ENCODE results near the gene HOXA13. TPM values are rescaled to one million over a fixed set of nuclear protein-coding genes. Genes with fewer than 3 reads are reported as not detected.

The HOXA13 gene
- total RNA-seq, 4 donors from 2014 or later: 0.12 TPM; not detected in 3

DNA sequence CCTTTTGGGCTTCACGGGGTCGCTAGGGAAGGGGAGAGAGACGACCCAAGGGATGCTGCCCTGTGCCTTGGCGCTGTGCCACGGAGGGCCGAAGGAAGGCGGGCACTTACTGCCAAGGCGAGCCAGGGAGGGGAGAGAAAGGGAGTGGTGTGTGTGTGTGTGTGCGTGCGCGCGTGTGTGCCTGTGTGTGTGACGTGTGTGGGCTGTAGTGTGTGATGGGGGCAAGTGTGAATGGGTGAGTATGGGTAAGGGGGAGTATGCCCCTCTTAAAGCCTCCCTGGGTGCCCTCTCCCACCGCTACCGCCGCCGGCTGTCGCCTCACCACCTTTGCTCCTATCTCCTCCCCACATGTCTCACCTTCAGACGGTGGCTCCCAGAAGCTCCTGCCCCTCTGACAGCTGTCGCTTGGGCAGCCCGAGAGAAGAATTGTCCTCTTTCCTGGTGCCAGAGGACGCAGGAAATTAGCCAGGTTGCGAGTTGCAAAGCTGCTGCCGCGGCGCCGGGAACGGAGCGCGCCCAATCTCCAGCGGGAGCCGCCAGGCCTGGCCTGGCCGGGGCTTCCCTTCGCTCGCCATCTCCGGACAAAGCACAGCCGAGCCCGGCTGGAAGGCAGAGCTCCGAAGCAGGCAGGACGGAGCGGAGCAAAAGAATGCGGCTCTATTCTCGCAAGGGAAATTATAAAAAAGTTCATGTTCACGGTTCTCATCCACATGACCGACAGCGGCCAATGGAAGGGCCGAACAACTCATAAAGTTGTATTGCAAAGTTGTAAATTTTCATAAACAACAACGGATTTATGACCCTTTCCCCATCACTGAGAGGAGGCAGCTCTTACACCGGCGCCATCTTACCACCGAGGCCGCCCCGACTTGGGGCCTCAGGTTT lies 47.7 kb downstream of the HOXA13 start, which contains the start of gene HOXA3:
HOXA3 (minus strand) TSS at position 653 of the 885 bp plus-strand sequence. CDS start 41,943 bp downstream, outside the sequence.
- TF ChIP-seq POLR2A (IDR thresholded peaks at IDR 0.05) (no peak), POLR2AphosphoS5 (IDR thresholded peaks at IDR 0.05) (peak; percentile 79), EP300 (IDR thresholded peaks at IDR 0.05) (no peak)
- TF ChIP-seq, protein P1, sequence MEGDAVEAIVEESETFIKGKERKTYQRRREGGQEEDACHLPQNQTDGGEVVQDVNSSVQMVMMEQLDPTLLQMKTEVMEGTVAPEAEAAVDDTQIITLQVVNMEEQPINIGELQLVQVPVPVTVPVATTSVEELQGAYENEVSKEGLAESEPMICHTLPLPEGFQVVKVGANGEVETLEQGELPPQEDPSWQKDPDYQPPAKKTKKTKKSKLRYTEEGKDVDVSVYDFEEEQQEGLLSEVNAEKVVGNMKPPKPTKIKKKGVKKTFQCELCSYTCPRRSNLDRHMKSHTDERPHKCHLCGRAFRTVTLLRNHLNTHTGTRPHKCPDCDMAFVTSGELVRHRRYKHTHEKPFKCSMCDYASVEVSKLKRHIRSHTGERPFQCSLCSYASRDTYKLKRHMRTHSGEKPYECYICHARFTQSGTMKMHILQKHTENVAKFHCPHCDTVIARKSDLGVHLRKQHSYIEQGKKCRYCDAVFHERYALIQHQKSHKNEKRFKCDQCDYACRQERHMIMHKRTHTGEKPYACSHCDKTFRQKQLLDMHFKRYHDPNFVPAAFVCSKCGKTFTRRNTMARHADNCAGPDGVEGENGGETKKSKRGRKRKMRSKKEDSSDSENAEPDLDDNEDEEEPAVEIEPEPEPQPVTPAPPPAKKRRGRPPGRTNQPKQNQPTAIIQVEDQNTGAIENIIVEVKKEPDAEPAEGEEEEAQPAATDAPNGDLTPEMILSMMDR (IDR thresholded peaks at IDR 0.05): no peak
- ATAC-seq: no peak
- Histone ChIP-seq H3K4me3 (peak within 1 kb of the TSS in 1 of 2 donors; percentile 47), H3K4me1 (peaks cover 0 to 69% (median 20%) of the 10 kb centered on the region in 3 donors), H3K36me3 (no peaks in the 10 kb centered on the region), H3K9me3 (no peaks in the 10 kb centered on the region), H3K27ac (peak within 1 kb of the TSS in 2 of 4 donors; percentile 29 to 65), H3K27me3 (peaks cover 86% of the 10 kb centered on the region)
- 21 to 29% methylated on average over 8 to 23 of the region's 53 CpGs for WGBS, 2 donors (ENCODE audit: low coverage in 1 of 2)

DNA sequence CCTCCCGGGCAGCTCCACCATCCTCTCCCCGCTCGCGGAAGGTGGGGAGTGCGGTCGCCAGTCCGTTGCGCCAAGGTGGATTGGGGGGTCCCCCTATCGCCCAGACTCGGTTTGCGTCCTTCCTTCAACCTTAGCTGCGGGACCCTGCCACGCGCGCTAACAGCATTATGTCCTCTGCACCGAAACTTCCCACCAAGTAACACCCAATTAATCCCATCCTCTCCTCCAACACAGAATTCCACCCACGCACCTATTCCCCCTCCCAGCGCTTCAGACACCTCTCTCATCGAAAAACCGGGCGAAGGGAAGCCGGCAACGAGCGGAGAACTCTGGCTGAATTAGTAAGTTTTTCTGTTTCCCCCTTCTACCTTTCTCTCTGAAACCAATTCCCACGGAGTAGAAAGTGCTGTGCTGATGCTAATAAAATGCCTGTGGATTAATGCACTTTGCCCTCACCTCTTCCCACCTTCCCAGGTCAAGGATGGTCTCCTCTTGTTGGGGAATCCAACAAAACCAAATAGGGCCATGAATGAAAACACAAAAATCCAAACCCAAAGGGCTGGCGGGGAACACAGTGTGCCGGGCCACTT lies 48.5 kb downstream of the HOXA13 start:
- 15% methylated on average over 11 to 18 of the region's 27 CpGs for WGBS, 2 donors (ENCODE audit: low coverage in 1 of 2)
- ATAC-seq: no peak
- H3K4me1 ChIP-seq: peaks cover 0 to 62% (median 20%) of the 10 kb centered on the region in 3 donors
- peak overlapping the region in 2 of 4 donors; percentile 29 to 65 for H3K27ac ChIP-seq
- peaks cover 80% of the 10 kb centered on the region for H3K27me3 ChIP-seq
- H3K9me3 ChIP-seq: no peaks in the 10 kb centered on the region
- TF ChIP-seq, protein P1 (IDR thresholded peaks at IDR 0.05): no peak
- TF ChIP-seq EP300 (IDR thresholded peaks at IDR 0.05): no peak
- TF ChIP-seq POLR2AphosphoS5 (IDR thresholded peaks at IDR 0.05): no peak
- no peak for TF ChIP-seq POLR2A (IDR thresholded peaks at IDR 0.05)
- H3K4me3 ChIP-seq: peak overlapping the region; percentile 2 to 47
- no peaks in the 10 kb centered on the region for H3K36me3 ChIP-seq

DNA sequence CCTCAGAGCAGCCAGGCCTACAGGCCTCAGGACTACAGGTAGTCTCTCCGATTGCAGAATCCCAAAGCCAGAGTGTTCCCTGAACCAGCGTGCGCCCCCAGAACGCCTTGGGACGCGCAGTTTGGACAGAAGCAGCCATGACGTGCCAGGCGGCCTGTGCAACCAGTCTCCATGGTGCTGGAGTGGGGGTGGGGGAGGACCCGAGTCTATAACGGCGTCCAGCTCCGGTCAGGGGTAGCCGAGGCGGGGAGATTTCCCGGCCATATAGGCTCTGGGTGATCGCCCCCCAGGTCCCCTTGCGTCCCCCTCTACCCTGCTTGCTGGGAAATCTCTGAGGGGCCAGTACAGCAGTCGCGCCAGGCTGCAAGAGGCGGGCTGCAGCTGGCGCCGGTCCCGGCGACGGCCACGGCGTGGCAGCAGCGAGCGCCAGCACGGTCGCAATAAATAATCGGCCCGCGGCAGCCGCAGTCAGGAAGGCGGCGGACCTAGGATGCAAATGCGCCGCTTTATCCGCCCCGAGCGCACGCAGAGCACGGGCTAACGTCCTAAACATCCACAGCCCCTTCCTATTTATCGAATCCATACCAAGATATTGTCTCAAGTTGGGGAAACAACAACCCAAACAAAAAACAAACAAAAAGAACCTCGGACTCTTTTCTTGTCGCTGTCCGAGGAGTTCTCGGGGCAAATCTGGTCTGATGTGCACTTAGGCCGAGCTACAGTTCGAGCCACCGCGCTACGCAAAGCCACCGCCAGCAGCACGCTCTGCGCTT lies 49.1 kb downstream of the HOXA13 start:
- peak; percentile 70 for ATAC-seq
- 0 to 5% methylated on average over 3 to 11 of the region's 58 CpGs for WGBS, 2 donors (ENCODE audit: low coverage in 1 of 2)
- peaks cover 73% of the 10 kb centered on the region for H3K27me3 ChIP-seq
- H3K27ac ChIP-seq: peak overlapping the region in 2 of 4 donors; percentile 29 to 65
- TF ChIP-seq POLR2AphosphoS5 (IDR thresholded peaks at IDR 0.05): peak; percentile 90
- TF ChIP-seq POLR2A (IDR thresholded peaks at IDR 0.05): no peak
- TF ChIP-seq, protein P1 (IDR thresholded peaks at IDR 0.05): peak in 3 of 4 experiments; percentile 78 to 95 (median 80)
- TF ChIP-seq EP300 (IDR thresholded peaks at IDR 0.05): no peak
- peaks cover 0 to 55% (median 15%) of the 10 kb centered on the region in 3 donors for H3K4me1 ChIP-seq
- H3K36me3 ChIP-seq: no peaks in the 10 kb centered on the region
- peak overlapping the region; percentile 2 to 47 for H3K4me3 ChIP-seq
- H3K9me3 ChIP-seq: no peaks in the 10 kb centered on the region

DNA sequence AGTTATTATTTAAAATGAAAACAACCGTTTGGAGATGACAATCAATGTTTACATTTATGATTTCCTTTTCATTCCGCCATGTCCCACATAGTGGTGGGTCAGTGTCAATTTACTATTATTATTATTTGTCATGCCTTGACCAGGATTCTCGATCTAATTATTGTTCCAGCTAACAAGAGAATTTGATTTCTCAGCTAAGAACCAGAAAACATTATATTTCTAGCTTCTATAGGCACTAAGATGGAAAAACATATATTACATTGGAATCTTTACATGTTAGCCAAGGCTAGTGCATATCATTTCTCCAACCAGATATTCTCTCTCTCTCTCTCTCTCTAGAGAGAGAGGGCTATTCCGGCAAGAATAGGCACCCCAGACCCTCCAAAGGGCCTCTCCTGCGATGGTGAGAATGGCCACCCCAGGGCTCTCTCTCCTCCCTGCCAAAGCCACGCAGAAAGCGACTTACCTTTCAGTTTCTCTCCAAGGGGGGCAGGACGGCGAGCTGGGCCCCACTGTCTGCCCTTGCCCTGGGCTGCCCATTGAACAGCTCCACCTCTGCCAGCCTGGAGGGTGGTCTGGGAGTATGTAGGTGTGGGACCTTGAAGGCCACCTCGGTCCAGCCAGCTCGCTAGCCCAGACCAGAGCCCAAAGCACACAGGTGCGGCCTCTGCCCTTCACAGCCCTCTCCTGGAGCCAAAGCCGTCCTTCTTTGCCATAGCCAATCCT lies 49.9 kb downstream of the HOXA13 start:
- no peaks in the 10 kb centered on the region for H3K36me3 ChIP-seq
- H3K4me1 ChIP-seq: peaks cover 0 to 48% (median 15%) of the 10 kb centered on the region in 3 donors
- H3K9me3 ChIP-seq: no peaks in the 10 kb centered on the region
- H3K27me3 ChIP-seq: peaks cover 68% of the 10 kb centered on the region
- ATAC-seq: no peak
- WGBS, 2 donors (ENCODE audit: low coverage in 1 of 2): 69 to 84% methylated on average over 4 to 7 of the region's 13 CpGs
- TF ChIP-seq POLR2AphosphoS5 (IDR thresholded peaks at IDR 0.05): no peak
- TF ChIP-seq EP300 (IDR thresholded peaks at IDR 0.05): no peak
- TF ChIP-seq POLR2A (IDR thresholded peaks at IDR 0.05): no peak
- TF ChIP-seq, protein P1 (IDR thresholded peaks at IDR 0.05): no peak
- H3K27ac ChIP-seq: peak overlapping the region in 2 of 4 donors; percentile 29 to 65
- H3K4me3 ChIP-seq: peak overlapping the region in 1 of 2 donors; percentile 47
